ENCODE data around the gene CELF1.

Gene CELF1

DNA sequence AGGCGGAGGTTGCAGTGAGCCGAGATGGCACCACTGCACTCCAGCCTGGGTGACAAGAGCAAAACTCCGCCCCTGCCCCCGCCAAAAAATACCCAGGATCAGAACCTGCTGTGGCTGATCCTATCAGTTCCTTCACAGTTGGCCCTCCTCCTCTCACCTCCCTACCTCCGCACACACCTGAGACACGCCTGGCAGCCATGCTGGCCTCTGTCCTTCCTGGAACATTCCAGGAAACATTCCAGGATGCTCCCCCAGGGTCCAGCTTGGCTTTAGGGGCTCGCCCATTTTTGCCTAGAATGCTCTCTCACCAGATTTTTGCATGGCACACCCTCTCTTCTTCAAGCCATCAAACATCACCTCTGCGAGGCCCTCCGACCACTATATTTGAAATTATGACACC, 106.1 kb downstream of the CELF1 start:
- DNase-seq, result no peak

DNA sequence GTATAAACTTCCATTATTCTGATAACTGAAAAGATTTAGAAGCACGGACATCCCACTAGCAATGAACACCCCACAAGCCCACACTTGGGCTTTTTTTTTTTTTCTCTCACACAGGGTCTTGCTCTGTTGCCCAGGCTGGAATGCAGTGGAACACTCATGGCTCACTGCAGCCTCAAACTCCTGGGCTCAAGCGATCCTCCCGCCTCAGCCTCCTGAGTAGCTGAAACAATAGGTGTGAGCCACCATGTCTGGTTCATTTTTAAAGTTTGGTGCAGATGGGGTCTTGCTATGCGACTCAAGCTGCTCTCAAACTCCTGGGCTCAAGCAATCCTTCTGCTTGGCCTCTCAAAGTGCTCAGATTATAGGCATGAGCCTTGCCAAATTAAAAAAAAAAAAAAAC, 107.1 kb downstream of the CELF1 start:
- no peak for DNase-seq

DNA sequence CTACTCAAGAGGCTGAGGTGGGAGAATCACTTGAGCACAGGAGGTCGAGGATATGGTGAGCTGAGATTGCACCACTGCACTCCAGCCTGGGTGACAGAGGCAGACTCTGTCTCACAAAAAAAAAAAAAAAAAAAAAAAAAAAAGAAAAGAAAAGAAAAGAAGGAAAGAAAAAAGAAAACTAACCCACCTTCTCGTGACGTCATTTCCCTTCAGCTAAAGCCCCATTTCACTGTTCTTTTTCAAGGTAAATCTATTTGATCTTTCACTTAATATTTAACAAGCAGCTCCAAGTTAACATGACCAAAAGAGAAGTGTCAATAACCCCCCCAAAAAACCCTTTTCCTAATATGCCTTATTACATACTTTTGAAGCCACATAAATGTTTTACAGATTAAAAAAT, 109.1 kb downstream of the CELF1 start:
- DNase-seq, result no peak

DNA sequence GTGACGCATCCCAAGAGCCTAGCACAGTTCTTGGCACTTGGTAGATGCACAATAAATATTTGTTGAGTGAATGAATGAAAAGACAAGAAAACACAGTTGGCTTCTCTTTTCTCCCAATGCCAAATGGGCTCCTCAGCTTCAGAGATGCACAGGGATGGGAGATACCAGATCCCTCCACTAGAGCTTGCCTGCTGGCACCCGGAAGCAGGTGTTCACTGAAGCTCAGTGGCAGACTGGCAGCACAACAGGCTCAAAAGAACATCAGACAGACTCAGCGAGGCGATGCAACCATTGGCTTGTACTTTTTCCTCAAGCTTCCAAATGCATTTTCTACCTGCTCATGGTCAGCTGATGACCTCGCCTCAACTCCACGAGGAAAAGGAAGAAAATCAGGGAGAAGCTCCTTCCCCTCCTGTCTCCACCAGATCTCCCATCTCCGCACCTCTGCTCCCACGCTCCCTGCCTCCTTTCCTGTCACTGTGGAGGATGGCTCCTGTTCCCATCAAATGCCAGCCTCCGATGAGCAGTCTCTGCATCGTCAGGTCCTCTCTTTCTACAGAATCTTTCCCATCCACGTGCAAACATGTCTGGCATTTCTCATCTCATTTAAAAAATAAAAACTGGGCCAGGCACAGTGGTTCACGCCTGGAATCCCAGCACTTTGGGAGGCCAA, 109.8 kb downstream of the CELF1 start:
- DNase-seq, result peak in 1 of 14 donors; percentile 36

DNA sequence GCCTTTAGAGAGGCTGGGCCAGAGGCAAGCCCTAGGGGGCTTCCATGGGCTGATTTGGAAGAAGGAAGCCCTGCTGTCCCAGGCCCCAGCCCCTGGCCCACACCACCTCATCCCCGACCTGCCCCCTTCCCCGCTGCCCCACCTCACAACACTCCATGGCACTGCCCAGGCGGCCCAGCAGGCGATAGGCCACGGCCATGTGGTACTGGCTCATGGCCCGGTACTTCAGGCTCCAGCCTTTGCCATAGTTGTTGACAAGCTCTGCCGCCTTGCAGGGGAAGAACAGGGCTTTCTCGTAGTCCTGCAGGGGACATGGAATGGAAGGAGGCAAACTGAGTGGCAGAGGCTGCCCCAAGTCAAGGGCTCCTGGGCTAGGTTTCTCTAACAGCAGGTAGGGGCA, 110.4 kb downstream of the CELF1 start:
- DNase-seq, result peak in 8 of 14 donors; percentile 18 to 70 (median 38)

DNA sequence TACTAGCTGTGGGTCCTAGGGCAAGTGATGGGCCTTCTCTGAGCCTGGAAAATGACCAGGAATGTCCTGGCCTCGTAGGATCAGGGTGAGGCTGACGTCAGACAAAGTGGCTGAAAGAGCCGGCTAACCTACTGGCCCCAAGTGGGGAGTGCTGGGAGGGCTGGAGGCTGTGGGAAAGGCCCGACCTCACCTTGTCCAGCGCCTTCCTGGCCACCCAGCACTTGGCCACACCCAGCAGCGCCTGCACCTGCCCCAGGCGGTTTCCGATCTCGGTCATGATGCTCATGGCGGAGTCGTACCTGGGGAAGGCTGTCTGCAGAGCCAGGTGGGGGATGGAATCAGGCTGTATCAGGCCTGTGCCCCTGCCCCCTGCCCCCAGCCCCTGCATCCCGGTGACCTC, 111.5 kb downstream of the CELF1 start:
- no peak for DNase-seq

DNA sequence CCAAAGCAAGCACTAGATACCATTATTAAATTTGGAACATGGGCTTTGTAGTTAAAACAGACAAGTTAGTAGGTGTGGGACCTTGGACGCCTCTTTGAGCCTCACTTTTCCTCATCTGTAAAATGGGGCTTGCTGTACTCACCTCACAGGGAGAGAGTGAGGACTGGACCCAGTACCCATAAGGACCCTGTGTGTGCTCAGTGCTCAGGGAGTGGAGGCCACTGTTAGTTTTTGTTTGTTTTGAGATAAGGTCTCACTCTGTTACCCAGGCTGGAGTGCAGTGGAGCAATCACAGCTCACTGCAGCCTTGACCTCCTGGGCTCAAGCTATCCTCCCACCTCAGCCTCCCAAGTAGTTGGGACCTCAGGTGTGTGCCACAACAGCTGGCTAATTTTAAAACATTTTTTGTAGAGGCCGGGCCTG, 112.9 kb downstream of the CELF1 start:
- DNase-seq, result no peak

DNA sequence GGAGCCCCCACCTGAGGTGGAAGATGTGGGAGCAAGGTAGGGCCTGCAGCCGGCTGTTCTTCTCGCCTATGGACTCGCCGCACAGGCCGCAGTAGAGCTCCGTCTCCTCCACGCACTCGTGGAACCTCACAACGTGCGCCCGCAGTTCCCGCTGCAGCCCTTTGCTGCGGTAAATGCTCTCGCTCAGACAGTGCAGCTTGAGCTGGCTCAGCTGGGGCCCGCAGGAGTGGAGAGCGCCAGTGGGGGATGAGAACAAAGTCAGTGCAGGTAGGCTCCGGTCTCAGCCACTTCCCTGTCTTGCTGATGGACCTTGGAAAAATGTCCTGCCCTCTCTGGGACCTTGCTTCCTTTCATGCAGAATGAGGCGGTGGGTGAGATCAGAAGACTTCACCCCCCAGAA, 114.2 kb downstream of the CELF1 start:
- DNase-seq, result no peak

DNA sequence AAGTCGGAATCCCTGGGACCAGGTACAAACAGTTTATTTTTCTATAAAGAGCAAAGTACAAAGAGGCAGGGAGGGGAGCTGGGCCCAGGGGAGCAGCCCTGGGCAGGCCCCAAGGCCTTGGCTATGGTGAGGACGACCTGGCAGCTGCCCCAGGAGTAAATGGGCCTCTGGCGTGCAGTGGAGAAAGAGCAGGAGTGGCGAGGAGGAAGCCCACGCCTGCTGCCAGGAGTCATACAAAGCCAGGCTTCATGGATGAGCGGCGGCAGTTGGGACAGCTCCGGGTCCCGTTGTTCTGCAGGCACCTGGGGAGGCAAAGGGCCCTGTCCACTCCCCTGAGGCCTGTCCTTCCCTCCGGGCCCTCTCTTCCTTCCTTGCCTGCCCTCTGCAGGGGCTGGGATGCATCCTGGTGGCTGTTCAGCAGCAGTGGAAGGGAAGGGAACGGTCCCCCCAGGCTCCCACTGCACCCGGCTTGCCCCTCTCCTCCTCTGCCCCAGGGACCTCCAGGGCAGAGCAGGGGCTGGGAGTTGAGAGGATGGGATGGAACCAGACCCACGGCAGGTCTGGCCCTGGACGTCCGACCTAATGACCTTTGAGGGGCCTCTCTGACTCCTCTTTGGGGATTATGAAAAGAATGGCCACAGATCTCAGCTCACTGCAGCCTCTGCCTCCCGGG, 115.0 kb downstream of the CELF1 start:
- DNase-seq, result peak in 7 of 14 donors; percentile 16 to 61 (median 22)

DNA sequence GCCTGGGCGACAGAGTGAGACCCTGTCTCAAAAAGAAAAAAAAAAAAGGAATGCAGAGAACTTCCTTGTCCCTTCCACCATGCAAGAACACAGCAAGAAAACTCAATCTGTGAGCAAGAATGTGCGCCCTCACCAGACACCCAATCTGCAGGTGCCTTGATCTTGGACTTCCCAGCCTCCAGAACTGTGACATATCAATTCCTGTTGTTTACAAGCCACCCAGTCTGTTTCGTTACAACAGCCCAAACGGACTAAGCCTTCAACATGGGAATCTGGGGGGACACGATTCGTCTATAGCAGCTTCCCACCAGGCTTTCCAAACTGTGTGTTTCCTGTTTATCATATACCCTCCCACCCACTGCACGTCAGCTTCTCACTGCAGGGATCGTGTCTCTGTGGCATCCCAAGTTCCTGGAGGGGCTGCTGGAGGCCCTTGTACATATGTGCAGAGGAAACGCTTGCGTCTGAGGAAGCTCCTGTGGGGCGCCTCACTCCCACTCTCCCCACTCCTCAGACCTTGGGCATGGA, 115.7 kb downstream of the CELF1 start:
- DNase-seq, result no peak

DNA sequence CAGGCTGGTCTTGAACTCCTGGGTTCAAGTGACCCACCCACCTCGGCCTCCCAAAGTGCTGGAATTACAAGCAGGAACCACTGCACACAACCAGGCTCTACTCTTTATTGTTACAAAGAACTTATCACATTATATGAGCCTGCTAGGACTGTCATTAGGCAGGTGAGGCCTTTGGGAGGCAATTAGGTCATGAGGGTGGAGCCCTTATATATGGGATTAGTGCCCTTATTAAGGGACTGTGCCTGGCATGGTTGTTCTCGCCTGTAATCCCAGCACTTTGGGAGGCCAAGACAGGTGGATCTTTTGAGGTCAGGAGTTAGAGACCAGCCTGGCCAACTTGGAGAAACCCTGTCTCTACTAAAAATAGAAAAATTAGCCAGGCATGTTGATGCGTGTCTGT, 116.2 kb downstream of the CELF1 start:
- DNase-seq, result no peak

DNA sequence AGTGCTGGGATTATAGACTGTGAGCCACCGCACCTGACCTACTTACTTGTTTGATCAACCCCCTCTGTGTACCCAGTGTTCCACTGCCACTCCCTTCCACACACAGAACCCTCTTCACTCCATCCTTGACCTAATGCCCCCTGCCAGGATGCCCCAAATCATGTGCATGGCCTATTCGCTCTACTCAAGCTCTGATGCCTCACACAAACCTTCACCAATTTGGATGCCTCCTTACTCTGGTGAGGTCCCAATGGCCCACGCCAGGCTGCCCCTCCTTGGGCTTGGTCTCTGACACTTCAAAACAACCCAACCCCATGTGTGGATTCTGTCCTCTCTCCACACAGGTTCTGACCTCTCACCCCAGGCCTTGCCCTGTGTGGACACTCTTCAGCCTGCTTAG, 117.2 kb downstream of the CELF1 start:
- DNase-seq, result no peak

DNA sequence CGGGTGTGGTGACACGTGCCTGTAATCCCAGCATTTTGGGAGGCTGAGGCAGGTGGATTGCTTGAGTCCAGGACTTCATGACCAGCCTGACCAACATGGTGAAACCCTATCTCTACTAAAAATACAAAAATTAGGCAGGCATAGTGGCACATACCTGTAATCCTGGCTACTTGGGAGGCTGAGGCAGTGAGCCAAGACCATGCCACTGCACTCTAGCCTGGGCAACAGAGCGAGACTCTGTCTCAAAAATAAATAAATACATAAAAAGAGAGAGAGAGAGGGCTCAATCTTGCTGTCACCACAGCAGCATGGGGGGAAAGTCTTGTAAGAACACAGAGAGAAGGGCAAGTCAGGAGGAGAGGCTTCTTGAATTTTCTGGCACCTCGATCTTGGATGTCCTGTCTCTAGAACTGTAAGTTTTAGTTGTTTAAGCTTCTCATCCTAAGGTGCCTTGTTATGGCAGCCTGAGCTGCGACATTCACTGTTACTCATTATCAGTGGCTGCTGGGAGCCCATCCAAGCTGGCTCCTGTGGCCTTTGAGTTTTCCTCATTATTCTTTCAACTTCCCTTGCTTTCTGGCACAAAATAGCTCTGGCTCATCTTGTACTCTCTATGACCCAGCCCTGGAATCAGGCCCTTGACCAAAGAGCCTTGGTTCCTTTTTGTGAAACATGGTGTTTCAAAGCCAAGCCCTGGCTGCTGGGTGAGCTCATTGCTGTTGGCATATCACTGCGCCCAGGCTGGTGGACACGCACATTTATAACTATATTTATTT, 118.7 kb downstream of the CELF1 start:
- peak in 7 of 14 donors; percentile 13 to 41 (median 17) for DNase-seq

DNA sequence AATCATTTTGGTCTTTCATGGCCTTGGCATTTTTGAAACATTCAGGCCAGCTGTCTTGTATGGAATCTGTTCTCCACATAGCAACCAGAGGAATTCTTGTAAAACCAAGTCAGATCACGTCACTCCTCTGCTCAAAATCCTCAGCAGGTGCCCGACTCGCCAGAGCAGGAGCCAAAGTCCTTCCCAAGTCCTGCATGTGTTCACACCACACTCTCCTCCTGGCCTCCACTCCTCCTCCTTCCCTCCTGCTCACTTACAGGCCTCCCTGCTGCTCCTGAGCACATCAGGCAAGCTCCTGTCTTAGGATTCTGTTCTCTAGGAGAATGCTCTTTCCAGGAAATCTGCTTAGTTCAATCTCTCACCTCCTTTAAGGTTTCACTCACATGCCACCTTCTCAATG, 119.8 kb downstream of the CELF1 start:
- DNase-seq, result no peak

DNA sequence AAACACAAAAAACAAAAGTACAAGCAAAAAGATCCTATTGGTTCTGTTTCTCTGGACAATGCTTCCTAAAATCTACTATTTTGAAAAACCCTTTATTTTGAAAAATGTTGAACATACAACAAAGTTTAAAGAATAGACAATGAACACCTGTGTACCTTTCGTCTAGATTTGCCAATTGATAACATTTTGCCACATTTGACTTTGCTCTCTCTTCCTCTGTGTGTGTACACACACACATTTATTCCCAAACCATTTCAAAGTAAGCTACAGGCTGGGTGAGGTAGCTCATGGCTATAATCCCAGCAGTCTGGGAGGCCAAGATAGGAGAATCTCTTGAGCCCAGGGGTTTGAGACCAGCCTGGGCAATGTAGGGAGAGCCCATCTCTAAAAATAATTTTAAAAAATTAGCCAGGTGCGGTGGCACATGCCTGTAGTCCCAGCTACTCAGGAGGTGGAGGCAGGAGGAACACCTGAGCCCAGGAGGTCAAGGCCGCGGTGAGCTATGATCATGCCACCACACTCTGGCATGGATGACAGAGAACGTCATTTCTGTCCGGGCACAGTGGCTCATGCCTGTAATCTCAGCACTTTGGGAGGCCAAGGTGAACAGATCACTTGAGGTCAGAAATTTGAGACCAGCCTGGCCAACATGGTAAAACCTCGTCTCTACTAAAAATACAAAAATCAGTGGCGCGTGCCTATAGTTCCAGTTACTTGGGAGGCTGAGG, 121.4 kb downstream of the CELF1 start:
- DNase-seq, result no peak

DNA sequence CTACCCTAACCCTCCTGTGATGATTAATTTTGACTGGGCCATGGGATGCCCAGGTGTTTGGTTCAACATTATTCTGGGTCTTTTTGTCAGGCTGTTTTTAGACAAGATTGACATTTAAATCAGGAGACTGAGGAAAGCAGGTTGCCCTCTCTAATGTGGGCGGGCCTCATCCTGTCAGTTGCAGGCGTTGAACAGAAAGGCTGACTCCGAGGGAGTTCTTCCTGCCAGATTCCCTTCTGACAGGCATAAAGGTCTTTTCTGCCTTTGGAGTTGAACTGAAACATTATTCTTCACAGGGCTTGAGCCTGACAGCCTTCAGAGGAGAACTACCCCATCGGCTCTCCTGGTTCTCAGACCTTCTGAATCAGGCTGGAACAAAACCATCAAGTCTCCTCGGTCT, 122.4 kb downstream of the CELF1 start:
- no peak for DNase-seq

DNA sequence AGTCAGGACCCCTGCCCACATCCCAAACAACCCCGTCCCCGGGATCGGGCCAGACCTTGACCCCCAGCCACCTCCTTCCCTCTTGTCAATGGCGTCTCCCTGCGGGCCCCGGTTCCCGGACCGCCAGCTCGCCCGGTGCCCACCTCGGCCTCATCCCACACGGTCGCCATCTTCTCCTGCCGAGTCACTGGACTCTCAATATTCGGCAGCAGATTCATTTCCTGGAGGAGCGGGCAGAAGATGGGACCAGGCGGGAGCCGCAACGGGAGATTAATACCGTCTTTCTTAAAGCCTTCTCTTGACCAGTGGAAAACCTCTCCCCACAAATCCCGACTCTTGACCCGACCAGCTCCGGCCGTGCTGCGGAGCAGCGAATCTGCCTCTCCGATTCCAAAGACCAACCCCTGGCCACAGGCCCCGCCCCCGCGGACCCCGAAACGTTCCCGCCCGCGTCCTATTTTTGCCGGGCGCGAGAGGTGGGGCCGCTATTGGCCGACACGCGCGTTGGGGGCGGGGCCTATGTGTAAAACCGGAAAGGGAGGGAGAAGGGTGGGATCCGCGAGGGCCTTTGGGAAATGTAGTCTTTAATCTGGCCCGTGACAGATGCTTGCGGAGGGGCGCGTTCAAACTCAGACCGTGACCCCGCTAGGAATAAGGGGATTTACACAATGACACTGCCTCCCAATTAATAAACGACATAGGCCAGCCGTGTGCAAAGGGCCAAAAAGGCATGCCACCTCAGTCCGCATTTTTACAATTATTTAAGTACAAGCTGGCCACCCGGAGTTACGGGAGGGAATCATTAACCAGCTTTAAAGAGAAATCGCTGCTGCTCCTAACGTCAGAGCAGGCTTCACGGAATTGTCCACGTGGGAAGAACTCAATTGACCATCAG, 126.6 kb downstream of the CELF1 start, which contains the start of gene PSMC3:
TSS of gene PSMC3 (minus strand) at position 378 of the 895 bp plus-strand sequence. CDS start at position 218, 160 bp downstream.
- DNase-seq, result peak; percentile 77 to 97 (median 95)

DNA sequence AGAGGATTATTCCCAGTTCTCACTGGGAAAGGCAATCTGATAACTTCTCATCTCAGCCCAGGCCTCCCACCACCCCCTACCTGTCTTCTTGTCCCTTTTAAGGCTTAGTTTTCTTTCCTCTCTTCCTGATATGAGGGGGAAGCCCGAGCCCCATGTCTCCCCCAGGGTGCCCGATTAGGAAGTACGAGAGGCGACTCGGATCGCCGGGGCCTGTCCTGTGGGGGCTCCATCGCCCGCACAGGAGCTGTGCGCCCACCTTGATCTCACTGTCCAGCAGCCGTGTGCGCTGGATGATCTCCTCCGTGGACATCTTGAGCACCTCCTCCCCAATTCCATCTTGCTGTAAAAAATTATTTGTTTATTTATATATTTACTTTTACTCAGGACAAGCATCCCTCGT, 127.3 kb downstream of the CELF1 start:
- DNase-seq, result no peak

DNA sequence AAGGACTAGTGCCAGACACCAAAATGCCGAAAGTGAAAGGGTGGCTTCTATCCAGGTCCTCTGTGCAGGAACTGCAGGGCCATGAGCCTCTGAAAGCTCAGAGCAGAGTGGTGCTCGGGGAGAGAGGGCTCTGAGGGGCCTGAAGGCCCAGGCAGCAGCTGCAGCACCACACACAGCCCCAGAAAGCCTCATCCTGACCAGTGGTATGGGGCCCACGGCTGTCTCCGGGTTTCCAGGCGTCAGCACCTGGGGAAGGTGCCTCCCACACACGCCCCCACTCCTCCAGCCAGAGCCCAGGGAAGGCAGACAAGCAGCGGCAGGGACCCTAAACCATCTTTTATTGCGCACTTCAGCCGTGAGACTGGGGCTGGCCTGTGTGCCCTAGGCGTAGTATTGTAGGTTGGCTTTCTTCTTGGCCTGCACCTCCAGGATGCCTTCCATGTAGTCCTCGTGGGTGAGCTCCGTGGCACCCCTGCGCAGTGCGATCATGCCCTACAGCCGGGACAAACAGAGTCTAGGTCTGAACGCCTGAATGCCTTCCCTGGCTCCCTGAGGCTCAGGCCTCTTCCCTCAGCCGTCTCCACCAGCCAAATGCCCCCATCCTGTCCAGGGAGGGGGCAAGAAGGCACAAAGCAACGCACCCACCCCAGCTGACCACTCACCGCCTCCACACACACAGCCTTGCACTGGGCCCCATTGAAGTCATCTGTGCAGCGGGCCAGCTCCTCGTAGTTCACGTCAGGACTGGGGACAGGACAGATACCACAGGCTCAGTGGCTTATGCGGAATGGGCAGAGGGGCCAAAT, 134.3 kb downstream of the CELF1 start:
- no peak for DNase-seq

DNA sequence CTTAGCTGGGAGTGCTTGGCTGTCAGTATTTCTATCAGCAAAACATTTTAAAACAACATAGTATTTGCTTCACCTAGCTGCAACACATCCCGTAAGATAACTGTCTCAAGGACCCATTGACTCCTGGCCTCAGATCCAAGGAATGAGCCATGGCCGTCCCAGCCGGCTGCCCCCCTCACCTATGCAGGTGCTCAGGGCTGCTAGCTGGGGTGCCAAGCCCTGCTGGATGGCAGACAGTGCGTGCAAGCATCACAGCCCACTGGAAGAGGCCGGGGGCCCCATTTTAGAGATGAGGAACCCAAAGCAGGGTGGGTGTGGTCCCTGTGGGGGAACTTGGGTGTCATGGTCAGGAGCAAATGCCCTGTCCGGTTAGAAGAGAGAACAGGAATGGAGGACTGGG, 135.2 kb downstream of the CELF1 start:
- no peak for DNase-seq
